22Rv1 (cell line): Measurements from ENCODE around the gene ENPP3.

Experiments used
- ZFX ChIP-seq: fragments of 450-650 bp; IDR thresholded peaks from 2 replicates; pipeline ENCODE4 v1.6.1; 2017; ENCODE audit warnings: antibody characterized with exemption, borderline replicate concordance
- TF ChIP-seq, protein P1 (sequence below): fragments of 450-650 bp; IDR thresholded peaks from 2 replicates; pipeline ENCODE4 v1.5.1; 2017; ENCODE audit warnings: mild to moderate bottlenecking

DNA sequence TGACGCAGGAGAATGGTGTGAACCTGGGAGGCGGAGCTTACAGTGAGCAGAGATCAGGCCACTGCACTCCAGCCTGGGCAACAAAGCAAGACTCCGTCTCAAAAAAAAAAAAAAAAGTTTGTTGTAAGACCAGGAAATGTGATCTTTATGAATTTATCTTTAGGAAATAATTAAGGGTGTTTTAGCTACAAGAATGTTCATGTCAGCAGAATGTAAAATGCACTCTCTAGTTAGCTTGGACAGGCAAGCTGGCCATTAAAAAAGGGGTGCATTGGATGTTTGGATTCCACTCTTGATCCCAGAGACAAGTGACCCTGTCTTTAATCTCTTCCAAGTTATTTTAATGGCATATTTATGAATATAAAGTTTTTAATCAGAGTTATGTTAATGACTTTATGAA is 19.6 kb downstream of the ENPP3 start:
- TF ChIP-seq, protein P1, sequence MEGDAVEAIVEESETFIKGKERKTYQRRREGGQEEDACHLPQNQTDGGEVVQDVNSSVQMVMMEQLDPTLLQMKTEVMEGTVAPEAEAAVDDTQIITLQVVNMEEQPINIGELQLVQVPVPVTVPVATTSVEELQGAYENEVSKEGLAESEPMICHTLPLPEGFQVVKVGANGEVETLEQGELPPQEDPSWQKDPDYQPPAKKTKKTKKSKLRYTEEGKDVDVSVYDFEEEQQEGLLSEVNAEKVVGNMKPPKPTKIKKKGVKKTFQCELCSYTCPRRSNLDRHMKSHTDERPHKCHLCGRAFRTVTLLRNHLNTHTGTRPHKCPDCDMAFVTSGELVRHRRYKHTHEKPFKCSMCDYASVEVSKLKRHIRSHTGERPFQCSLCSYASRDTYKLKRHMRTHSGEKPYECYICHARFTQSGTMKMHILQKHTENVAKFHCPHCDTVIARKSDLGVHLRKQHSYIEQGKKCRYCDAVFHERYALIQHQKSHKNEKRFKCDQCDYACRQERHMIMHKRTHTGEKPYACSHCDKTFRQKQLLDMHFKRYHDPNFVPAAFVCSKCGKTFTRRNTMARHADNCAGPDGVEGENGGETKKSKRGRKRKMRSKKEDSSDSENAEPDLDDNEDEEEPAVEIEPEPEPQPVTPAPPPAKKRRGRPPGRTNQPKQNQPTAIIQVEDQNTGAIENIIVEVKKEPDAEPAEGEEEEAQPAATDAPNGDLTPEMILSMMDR = no peak
- no peak for TF ChIP-seq ZFX
